Measurements from ENCODE around the gene MICOS13. TPM values are rescaled to one million over a fixed set of nuclear protein-coding genes. Genes with fewer than 3 reads are reported as not detected.

The MICOS13 gene
- total and polyA plus RNA-seq, 2 donors from 2014 or later: 74.6 to 244 TPM

DNA sequence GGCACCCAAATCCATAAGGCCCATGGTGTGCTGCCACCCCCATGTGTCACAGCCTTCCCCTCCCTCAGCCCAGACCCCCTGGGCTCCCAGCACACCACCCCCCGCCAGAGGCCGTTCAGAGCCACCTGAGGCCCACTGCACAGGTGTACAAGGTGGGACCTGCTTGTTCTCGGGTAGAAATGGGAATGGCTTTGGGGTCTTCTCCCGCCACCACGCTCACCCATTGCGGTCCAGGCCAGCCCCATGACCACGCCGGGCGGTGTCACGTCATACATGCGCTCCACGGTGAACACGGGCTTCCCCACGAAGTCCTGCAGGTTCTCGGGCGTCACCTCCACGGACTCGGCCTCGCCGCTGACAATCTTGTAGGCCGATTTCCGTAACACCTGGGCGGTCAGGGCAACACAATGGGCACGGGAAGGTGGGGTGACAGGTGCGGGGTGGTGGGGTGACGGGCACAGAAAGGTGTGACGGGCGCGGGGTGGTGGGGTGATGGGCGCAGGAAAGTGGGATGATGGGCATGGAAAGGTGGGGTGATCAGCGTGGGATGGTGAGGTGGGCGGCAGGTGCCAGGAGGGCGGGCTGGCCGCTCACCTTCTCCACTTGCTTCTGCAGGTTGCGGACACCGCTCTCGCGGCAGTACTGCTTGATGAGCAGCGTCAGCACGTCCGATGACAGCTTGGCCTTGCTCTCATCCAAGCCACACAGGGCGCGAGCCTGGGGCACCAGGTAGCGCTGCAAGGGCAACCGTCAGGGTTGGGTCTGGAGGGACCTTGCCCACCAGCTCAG, 14.0 kb upstream of the MICOS13 start:
- peak in 1 of 5 donors; percentile 43 for DNase-seq
- Histone ChIP-seq H3K9ac (ENCODE audit: low read length in 3 of 3) (no peak overlapping the region), H3K36me3 (ENCODE audit: control insufficient read depth in 2 of 3, insufficient read depth in 3 of 3, low read length in 3 of 3) (peaks cover 2 to 28% (median 12%) of the 10 kb centered on the region in 3 donors), H3K4me3 (ENCODE audit: low read length in 3 of 3) (no peak overlapping the region), H3K27me3 (ENCODE audit: control insufficient read depth, insufficient read depth, low read length) (no peaks in the 10 kb centered on the region), H3K27ac (ENCODE audit: low read depth in 2 of 2, low read length in 2 of 2) (no peak overlapping the region), H3K9me3 (ENCODE audit: control insufficient read depth in 2 of 3, insufficient read depth in 1 of 3, low read length in 3 of 3) (no peaks in the 10 kb centered on the region), H3K4me1 (ENCODE audit: control insufficient read depth in 2 of 3, insufficient read depth in 2 of 3, low read depth in 1 of 3, low read length in 3 of 3) (peaks cover 0 to 11% (median 4%) of the 10 kb centered on the region in 3 donors)
- intact Hi-C loops (cut with DNase I): no loop called here
- no peak for TF ChIP-seq CTCF (IDR thresholded peaks at IDR 0.05; ENCODE audit: borderline replicate concordance, extremely low read depth, insufficient read depth)
- FAIRE-seq: no peak

GRCh38 chr19:5693195-5694166, 13.2 kb upstream of the MICOS13 start:
- intact Hi-C loops (cut with DNase I): no loop called here
- no peak overlapping the region for H3K27ac ChIP-seq (ENCODE audit: low read depth in 2 of 2, low read length in 2 of 2)
- no peak for TF ChIP-seq CTCF (IDR thresholded peaks at IDR 0.05; ENCODE audit: borderline replicate concordance, extremely low read depth, insufficient read depth)

DNA sequence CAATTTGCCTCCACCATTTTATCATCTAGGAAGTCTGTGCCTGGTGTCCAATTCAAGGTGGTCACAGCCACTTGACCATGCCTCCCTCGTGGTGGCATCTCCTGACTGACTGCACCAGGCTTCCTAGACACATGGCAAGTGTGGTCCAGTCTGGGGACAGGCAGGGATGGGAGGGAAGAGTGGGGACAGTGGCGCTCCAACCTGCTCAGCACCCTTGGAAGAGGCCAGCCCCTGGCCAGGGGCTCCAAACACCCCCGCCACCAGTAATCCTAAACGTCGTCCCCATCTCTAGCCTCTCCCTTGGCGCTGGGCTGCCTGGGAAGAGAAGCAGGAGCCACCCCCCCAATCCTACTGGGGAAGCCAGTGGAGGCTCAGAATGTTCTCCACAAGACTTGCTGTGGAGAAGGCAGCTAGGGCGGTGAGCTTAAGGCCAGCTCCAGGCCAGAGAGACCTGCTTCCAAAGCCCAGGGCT, 12.4 kb upstream of the MICOS13 start:
- DNase-seq: no peak
- no peak overlapping the region for H3K9ac ChIP-seq (ENCODE audit: low read length in 3 of 3)
- H3K4me1 ChIP-seq (ENCODE audit: control insufficient read depth in 2 of 3, insufficient read depth in 2 of 3, low read depth in 1 of 3, low read length in 3 of 3): peaks cover 0 to 11% (median 4%) of the 10 kb centered on the region in 3 donors
- no peak overlapping the region for H3K27ac ChIP-seq (ENCODE audit: low read depth in 2 of 2, low read length in 2 of 2)
- no peaks in the 10 kb centered on the region for H3K27me3 ChIP-seq (ENCODE audit: control insufficient read depth, insufficient read depth, low read length)
- no peak for FAIRE-seq
- no peak overlapping the region for H3K4me3 ChIP-seq (ENCODE audit: low read length in 3 of 3)
- H3K36me3 ChIP-seq (ENCODE audit: control insufficient read depth in 2 of 3, insufficient read depth in 3 of 3, low read length in 3 of 3): peaks cover 2 to 28% (median 9%) of the 10 kb centered on the region in 3 donors
- no peaks in the 10 kb centered on the region for H3K9me3 ChIP-seq (ENCODE audit: control insufficient read depth in 2 of 3, insufficient read depth in 1 of 3, low read length in 3 of 3)
- TF ChIP-seq CTCF (IDR thresholded peaks at IDR 0.05; ENCODE audit: borderline replicate concordance, extremely low read depth, insufficient read depth): no peak
- intact Hi-C loops (cut with DNase I): no loop called here

More at GRCh38 chr19:5693195-5694166, 13.2 kb upstream of the MICOS13 start:
- H3K4me3 ChIP-seq (ENCODE audit: low read length in 3 of 3): no peak overlapping the region
- no peaks in the 10 kb centered on the region for H3K27me3 ChIP-seq (ENCODE audit: control insufficient read depth, insufficient read depth, low read length)
- peaks cover 0 to 11% (median 4%) of the 10 kb centered on the region in 3 donors for H3K4me1 ChIP-seq (ENCODE audit: control insufficient read depth in 2 of 3, insufficient read depth in 2 of 3, low read depth in 1 of 3, low read length in 3 of 3)
- H3K9me3 ChIP-seq (ENCODE audit: control insufficient read depth in 2 of 3, insufficient read depth in 1 of 3, low read length in 3 of 3): no peaks in the 10 kb centered on the region
- peaks cover 2 to 28% (median 9%) of the 10 kb centered on the region in 3 donors for H3K36me3 ChIP-seq (ENCODE audit: control insufficient read depth in 2 of 3, insufficient read depth in 3 of 3, low read length in 3 of 3)
- no peak overlapping the region for H3K9ac ChIP-seq (ENCODE audit: low read length in 3 of 3)
- FAIRE-seq (no peak), DNase-seq (no peak)

Measured in kidney (tissue), 14 donors.